Measurements from ENCODE around the gene GAA.

GAA gene

DNA sequence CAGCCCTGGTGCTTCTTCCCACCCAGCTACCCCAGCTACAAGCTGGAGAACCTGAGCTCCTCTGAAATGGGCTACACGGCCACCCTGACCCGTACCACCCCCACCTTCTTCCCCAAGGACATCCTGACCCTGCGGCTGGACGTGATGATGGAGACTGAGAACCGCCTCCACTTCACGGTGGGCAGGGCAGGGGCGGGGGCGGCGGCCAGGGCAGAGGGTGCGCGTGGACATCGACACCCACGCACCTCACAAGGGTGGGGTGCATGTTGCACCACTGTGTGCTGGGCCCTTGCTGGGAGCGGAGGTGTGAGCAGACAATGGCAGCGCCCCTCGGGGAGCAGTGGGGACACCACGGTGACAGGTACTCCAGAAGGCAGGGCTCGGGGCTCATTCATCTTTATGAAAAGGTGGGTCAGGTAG, 3.6 kb downstream of the GAA start:
- DNase-seq: no peak

DNA sequence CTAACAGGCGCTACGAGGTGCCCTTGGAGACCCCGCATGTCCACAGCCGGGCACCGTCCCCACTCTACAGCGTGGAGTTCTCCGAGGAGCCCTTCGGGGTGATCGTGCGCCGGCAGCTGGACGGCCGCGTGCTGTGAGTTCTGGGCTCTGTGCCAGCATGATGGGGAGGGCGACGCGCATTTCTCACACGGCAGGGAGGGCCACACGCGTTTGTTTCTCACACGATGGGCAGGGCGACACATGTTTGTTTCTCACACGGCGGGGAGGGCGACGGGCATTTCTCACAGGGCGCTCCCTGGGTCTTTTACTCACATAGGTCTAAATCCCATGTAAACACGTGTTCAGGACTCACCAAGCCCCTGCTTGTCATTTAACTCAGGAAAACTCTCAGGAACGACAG, 4.4 kb downstream of the GAA start:
- no peak for DNase-seq

DNA sequence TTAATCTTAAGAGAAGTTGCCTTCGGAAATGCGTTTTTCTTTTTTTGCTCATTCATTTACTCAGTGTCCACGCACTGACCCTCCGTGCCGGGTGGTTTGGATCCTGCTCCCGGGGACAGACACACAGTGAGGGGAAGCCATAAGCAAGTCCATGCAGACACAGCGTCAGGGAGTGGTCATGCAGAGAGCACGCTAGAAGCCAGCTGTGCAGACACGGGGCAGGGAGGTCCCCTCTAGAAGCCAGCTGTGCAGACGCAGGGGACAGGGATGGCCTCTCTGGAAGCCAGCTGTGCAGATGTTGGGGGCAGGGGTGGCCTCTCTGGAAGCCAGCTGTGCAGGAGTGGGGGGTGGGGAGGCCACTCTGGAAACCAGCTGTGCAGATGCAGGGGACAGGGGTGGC, 4.8 kb downstream of the GAA start:
- DNase-seq: no peak

DNA sequence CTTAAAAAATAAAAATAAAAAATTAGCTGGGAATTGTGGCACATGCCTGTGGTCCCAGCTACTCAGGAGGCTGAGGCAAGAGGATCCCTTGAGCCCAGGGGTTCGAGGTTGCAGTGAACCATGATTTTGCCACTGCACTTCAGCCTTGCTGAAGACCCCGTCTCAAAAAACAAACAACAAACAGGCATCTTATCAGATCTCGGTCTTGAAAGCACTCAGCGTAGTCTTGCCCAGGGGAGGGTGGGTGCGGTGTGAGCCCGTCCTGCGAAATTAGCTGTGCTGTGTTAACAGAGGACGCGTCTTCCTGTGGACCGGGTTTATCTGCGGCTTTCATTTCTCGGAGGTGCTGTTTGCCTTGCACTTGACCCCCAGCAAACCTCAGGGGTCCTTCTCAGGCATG, 5.4 kb downstream of the GAA start:
- no peak for DNase-seq

DNA sequence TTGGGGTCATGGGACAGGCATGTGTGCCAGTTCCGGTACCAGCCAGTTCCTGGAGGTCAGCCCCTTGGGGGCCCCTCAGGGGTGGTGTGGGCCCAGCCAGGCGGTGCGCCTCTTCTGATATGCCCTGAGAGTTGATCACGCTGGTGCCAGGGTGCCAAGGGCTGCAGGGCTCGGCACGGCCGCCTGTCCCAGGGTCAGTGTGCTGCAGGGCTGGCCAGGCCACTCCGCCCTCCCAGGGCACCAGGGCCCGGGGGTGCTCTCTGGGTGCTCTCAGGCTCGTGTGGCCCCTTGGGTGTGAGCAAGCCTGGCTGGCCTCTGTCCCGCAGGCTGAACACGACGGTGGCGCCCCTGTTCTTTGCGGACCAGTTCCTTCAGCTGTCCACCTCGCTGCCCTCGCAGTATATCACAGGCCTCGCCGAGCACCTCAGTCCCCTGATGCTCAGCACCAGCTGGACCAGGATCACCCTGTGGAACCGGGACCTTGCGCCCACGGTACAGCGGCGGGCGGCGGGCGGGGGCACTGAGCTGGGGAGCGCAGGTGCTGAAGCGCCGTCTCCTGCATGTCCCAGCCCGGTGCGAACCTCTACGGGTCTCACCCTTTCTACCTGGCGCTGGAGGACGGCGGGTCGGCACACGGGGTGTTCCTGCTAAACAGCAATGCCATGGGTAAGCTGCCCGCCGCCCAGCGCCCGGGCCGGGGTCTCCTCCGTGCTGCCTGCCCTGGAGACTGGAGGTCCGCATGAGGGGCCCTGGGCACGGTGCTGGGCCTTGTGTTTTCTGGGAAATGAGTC, 6.0 kb downstream of the GAA start:
- no peak for DNase-seq

DNA sequence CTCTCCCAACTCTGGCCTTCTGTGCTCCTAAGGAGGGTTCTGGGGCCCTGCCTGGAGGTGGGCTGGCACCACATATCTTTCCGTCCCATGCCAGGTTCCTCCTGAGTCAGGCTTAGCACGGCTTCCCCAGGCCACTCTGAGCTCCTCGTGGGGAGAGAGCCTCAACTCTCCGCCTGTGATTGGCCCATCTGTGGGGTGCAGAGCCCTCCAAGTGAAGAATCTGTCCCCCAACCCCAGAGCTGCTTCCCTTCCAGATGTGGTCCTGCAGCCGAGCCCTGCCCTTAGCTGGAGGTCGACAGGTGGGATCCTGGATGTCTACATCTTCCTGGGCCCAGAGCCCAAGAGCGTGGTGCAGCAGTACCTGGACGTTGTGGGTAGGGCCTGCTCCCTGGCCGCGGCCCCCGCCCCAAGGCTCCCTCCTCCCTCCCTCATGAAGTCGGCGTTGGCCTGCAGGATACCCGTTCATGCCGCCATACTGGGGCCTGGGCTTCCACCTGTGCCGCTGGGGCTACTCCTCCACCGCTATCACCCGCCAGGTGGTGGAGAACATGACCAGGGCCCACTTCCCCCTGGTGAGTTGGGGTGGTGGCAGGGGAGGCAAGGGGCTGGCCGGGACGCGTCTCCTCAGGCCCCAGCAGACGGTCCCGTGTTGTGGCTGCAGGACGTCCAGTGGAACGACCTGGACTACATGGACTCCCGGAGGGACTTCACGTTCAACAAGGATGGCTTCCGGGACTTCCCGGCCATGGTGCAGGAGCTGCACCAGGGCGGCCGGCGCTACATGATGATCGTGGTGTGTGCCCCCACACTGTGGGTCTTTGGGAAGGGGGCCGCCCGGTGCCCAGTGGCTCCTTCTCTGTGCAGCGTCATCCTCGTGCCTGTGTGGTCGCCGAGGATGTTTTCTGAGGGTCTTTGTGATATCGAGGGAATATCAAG, 6.9 kb downstream of the GAA start:
- no peak for DNase-seq

DNA sequence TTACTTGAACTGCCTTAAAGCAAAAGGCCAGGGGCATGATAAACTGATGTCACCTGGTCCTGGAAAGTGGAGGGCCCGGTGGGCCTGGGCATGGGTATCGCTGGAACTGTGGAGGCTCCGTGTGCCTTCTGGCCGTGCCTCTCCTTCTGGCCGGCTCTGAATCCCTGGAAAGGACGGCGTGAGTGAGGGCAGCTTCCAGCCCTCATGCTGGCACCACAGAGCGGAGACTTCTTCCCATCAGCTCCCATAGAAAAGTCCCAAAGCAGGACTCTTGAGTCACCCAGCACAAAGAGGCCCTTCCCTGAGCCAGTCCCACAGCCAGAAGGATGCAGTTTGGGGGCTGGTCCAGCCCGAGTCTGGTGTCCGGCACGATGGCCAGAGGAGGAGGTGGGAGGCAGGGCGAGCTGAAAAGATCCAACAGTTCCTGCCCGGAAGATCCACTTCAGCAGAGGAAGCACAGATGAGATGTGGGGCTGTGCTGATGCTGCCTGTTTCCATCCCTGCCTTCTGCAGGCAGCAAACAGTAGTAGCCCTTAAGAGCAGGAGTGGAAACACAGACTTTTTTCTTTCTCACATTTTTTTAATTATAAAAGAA, 7.8 kb downstream of the GAA start:
- DNase-seq: no peak

DNA sequence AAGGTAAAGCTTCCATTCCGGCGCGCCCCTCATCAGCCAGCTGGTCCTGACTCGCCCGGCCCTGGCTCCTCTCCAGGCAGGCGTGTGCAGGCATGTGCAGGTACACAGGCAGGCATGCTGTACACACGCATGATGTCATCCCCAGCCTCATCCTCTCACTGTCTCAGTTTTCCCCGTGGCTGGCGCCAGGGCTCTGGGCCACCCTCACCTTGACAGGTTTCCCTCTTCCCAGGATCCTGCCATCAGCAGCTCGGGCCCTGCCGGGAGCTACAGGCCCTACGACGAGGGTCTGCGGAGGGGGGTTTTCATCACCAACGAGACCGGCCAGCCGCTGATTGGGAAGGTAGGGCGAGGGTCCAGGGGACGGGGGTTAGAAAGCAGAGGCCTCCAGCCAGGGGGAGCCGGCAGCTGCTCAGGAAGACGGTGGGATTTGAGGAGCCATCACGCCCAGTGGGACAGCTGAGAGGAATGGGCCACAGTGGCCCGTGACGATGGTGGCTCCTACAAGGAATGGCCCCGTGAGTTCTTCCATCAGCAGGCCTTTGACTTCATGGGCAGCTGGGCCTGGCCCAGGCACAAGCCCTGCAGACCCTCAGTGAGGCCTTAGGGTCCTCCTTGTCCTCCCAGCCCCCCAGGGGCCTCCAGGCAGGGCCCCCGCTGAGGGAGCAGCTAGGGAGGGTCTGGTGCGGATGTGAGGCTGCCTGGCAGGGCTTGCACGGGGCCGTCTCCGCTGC, 8.5 kb downstream of the GAA start:
- peak in 1 of 2 experiments; percentile 55 for DNase-seq

DNA sequence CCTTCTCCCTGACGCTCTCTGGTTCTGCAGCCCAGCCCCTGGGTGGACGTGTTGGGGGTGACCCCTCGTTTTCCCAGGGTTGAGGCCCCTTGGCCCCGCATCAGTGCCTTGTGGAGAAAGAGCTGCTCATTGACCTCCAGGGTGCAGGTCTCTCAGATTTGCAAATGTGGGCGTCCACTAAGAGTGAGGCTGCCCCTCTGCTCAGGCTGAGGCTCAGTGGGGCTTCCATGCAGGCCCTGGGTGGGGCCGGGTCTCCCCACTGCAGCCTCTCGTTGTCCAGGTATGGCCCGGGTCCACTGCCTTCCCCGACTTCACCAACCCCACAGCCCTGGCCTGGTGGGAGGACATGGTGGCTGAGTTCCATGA, 9.0 kb downstream of the GAA start:
- DNase-seq: no peak

DNA sequence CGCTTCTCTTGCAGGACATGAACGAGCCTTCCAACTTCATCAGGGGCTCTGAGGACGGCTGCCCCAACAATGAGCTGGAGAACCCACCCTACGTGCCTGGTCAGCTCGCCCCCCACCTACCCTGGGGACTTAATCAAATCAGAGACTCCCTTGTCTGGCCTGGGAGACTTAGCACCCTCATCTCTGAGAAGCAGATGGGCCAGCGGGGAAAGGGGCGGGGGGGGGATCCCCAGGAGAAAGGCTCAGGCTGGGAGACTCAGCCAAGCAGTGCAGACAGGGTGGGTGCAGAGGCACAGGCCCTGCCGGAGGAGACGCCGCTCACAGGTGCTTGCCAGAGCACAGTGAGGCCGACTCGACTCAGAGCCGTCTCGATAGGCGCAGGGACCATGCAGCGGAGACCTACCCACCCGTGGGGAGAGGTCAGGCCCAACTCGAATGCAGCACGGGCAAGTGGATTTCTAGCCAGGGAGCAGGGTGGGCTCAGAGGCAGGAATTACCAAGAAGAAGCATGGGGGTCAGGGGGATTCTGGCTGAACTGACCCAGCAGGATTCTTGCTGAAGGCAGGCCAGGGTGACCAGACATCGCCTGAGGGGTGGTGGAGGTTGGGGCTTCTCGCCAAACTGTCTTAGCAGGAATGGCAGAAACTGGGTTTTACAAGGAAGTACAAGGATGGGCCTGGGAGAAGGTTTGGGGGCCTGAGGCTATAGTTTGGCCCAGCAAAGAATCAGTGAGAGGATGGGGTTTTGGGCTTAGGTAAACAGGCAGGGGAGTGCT, 9.7 kb downstream of the GAA start:
- DNase-seq: no peak

DNA sequence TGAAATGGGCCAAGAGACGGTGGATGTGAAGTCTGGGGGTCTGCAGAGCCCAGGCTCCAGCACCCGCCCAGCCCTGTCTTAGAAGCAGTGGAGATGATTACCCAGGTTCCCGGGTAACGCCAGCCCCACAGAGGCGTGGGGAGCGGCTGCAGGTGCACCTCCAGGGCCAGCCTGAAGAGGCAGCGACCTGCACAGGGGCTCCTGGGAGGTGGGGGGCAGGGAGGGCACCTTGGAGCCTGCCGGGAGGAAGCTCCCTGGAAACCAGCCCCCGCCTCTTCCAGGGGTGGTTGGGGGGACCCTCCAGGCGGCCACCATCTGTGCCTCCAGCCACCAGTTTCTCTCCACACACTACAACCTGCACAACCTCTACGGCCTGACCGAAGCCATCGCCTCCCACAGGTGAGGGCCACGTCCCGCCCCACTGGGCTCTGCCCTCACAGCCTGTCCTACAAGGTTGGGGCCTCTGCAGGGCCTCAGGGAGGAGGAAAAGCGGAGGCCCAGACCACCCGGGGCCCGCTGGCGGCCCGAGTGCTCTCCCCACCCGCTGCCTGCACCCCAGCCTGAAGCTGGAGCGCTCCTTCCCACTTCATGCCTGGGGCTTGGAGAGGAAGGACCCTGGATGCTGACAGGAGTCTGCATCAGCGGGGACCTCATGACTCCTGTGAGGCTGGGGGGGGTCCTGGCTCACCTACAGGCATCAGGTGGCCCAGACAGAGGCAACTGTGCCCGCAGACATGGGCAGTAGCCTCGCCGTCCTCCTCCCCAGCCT, 10.5 kb downstream of the GAA start:
- peak in 1 of 2 experiments; percentile 21 for DNase-seq

DNA sequence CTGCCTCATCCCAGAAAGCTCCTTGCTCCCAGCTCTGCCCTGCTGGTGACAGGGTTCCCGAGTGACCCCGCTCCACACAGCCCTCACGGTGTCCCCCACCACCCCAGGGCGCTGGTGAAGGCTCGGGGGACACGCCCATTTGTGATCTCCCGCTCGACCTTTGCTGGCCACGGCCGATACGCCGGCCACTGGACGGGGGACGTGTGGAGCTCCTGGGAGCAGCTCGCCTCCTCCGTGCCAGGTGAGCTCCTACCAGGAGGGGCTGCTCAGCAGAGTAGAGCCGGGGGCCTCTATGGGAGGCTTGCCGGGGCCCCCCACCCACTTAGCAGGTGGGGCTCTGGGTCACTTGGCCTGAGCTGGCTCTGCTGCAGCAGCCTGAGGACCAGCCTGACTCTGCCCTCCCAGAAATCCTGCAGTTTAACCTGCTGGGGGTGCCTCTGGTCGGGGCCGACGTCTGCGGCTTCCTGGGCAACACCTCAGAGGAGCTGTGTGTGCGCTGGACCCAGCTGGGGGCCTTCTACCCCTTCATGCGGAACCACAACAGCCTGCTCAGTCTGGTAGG, 11.2 kb downstream of the GAA start:
- no peak for DNase-seq

DNA sequence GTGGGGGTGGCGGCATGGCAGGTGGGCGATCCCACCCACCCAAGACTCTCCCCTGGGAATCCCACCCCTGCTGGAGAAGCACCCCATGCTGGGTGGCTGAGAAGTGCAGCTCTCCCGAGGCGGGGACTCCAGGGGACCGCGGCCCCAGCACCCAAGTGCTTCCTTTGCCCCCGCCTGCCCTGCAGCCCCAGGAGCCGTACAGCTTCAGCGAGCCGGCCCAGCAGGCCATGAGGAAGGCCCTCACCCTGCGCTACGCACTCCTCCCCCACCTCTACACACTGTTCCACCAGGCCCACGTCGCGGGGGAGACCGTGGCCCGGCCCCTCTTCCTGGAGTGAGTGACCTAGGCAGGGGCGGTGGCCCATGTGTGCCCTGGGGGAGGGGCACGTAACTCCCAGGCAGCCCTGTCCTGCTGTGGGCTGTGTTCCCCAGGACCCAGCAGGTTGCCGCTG, 11.7 kb downstream of the GAA start:
- no peak for DNase-seq

DNA sequence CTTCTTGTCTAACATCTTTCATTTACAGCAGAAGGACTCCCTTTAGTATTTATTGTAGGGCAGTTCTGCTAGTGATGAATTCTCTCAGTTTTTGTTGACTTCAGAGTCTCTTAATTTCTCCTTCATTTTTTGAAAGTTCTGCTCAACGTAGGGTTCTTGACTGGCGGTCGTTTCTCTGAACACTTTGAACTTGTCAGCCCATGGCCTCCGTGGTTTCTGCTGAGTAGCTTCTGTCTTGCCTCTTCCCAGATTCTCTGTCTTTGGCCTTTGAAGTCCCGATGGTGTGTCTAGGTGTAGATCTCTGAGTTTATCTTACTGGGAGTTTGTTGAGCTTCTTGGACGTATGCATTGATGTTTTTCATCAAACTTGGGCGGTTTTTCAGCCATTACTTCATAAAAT, 13.4 kb downstream of the GAA start:
- no peak for DNase-seq

DNA sequence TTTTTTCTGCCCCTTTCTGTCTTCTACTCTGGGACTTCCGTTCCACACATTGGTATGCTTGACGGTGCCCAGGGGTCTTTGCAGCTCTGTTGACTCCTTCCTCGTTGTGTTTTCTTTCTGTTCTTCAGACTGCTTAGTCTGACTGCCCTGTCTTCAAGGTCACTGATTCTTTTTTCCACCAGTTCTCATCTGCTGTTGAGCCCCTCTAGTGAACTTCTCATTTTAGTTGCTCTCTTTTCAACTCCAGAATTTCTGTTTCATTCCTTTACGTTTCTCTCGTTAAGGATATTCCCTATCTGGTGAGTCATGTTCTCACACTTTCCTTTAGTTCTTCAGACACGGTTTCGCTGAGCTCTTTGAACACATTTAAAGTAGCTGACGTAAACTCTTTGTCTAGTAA, 13.8 kb downstream of the GAA start:
- no peak for DNase-seq

DNA sequence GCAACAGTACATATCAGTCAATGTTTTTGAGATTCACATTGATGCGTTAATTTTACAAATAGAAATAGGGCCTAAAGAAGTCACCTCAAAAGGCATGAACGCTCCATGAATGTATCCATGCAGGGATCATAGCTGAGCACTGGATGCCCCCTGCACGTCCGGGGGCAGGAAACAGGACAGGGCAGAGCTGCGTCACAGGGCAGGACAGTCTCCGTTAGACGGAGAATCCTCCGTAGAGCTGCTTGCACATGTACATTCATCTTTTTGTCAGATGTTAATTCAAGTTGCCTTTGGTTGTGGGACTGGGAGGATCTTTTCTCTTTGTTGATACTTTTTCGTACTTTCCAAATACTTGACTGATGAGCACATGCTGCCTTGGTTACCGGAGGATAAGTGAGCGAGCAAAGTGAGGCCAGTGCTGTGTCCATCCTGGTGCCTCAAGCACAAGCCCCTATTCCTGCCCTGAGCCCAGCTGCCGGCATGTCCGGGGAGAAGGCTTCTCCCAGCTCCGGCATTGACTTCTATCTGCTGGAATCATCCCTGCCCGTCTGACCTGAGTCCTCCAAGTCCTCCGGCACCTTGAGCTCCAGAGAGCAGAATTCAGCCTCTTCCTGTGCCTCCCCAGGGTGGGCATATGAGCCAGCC, 15.0 kb downstream of the GAA start:
- DNase-seq: no peak

DNA sequence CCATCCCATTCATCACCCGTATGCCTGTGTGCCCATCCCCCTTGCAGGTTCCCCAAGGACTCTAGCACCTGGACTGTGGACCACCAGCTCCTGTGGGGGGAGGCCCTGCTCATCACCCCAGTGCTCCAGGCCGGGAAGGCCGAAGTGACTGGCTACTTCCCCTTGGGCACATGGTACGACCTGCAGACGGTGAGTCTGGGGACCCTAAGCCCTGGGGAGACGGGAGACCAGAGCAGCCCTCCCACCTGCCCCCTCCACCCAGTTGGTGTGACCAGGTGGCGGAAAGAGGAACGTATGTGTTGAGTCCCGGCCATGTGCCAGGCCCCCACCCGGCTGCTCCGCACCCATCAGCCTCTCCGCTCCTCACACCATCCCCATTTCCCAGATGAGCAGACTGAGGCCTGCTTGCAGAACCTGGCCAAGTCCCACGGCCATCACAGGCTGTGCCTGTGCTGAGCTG, 15.6 kb downstream of the GAA start:
- DNase-seq: no peak

DNA sequence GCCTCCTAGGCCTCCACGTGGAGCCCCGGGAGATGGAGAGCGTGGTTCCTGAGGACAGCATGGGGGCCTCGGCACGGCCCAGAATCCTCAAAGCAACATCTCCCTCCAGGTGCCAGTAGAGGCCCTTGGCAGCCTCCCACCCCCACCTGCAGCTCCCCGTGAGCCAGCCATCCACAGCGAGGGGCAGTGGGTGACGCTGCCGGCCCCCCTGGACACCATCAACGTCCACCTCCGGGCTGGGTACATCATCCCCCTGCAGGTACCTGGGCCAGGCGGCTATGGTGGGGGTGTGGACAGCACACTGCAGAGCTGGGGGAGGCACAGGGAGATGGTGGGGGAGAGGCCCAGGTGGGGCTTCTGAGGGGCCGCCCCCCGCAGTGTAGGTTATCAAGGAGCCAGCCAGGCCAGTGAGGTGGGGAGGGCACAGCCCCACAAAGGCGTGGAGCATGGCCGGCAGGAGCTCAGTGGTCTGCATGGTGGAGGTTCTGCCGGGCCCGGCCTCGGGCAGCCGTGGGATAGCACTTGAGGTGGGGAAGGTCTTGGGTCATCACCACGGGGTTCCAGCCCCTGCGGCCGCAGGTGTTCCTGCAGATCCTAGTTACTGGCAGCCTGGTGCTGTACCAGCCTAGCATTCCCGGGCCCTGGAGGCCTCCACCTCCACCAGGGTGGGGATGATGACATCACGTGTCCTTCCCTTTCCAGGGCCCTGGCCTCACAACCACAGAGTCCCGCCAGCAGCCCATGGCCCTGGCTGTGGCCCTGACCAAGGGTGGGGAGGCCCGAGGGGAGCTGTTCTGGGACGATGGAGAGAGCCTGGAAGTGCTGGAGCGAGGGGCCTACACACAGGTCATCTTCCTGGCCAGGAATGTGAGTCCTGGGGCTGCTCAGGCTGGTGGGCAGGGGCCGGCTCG, 16.4 kb downstream of the GAA start:
- DNase-seq: no peak

DNA sequence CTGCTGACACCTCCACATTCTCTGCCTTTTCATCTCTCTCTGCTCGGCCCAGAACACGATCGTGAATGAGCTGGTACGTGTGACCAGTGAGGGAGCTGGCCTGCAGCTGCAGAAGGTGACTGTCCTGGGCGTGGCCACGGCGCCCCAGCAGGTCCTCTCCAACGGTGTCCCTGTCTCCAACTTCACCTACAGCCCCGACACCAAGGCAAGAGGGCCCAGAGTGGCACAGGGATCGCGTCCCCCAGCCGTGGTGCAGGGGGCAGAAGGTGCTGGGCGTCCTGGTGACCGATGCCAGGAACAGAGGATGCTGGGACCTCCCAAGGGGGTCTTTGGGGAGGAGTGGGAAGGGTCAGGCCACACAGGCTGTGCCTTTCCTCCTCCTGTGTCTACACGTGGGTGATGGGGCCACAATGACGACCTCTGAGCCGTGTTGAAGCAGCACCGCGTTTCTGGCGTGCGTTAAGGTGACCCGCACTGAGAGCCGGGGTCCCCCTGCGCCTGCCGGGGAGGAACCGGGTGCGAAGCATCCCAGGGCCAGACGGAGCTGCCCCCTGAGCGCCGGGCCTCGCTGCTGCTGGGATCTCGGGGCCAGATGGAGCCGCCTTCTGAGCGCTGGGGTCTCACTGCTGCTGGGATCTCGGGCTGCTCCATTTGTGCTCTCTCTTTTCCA, 17.4 kb downstream of the GAA start:
- DNase-seq: no peak
